H9 (cell line): Measurements from ENCODE around the gene HSPB1. TPM values are rescaled to one million over a fixed set of nuclear protein-coding genes. Genes with fewer than 3 reads are reported as not detected.

Experiments used
- DNase-seq: peaks from one replicate; pipeline ENCODE4 v3.0.0-alpha.2; 2017
- H2AFZ ChIP-seq: one replicate; pipeline ENCODE4 v1.6.1; 2013; ENCODE audit warnings: mild to moderate bottlenecking, low read length, control low read depth, moderate library complexity
- H2AK5ac ChIP-seq: 2 replicates; pipeline ENCODE4 v1.6.1; 2013; ENCODE audit warnings: low read length, control low read depth, mixed read lengths; ENCODE audit not compliant: insufficient read length
- H2BK120ac ChIP-seq: one replicate; pipeline ENCODE4 v1.6.1; 2013; ENCODE audit warnings: low read depth, mild to moderate bottlenecking, low read length, control low read depth, inconsistent platforms; ENCODE audit not compliant: poor library complexity, severe bottlenecking
- H2BK12ac ChIP-seq: 2 replicates; pipeline ENCODE4 v1.6.1; 2013; ENCODE audit warnings: low read length, control low read depth, mixed read lengths, low read depth; ENCODE audit not compliant: insufficient read length
- H2BK15ac ChIP-seq: 2 replicates; pipeline ENCODE4 v1.6.1; 2013; ENCODE audit warnings: low read depth, low read length, control low read depth
- H2BK20ac ChIP-seq: one replicate; pipeline ENCODE4 v1.6.1; 2013; ENCODE audit warnings: low read depth, mild to moderate bottlenecking, low read length, control low read depth, inconsistent platforms; ENCODE audit not compliant: poor library complexity, severe bottlenecking
- H2BK5ac ChIP-seq: 2 replicates; pipeline ENCODE4 v1.6.1; 2013; ENCODE audit warnings: low read length, control low read depth, mixed read lengths; ENCODE audit not compliant: insufficient read length
- H3K14ac ChIP-seq: 2 replicates; pipeline ENCODE4 v1.6.1; 2013; ENCODE audit warnings: low read length, control low read depth; ENCODE audit not compliant: insufficient read depth
- H3K18ac ChIP-seq: 2 replicates; pipeline ENCODE4 v1.6.1; 2013; ENCODE audit warnings: low read depth, mild to moderate bottlenecking, mixed read lengths, low read length, control low read depth; ENCODE audit not compliant: insufficient read length
- H3K23ac ChIP-seq: 2 replicates; pipeline ENCODE4 v1.6.1; 2013; ENCODE audit warnings: low read length, control low read depth, mixed read lengths, low read depth; ENCODE audit not compliant: insufficient read length
- H3K23me2 ChIP-seq: 2 replicates; pipeline ENCODE4 v1.6.1; 2013; ENCODE audit warnings: low read depth, mild to moderate bottlenecking, mixed read lengths, low read length, control low read depth; ENCODE audit not compliant: insufficient read length, poor library complexity, severe bottlenecking
- H3K27ac ChIP-seq: 2 replicates; pipeline ENCODE4 v1.5.1; 2013; ENCODE audit warnings: low read length, control low read depth, mixed read lengths, low read depth; ENCODE audit not compliant: insufficient read length
- H3K27me3 ChIP-seq: 2 replicates; pipeline ENCODE4 v1.6.1; 2013; ENCODE audit warnings: low read length, control low read depth, inconsistent platforms; ENCODE audit not compliant: insufficient read depth
- H3K4ac ChIP-seq: 2 replicates; pipeline ENCODE4 v1.6.1; 2013; ENCODE audit warnings: low read depth, mild to moderate bottlenecking, control low read depth, inconsistent platforms, low read length, moderate library complexity
- H3K4me1 ChIP-seq: 2 replicates; pipeline ENCODE4 v1.6.1; 2013; ENCODE audit warnings: low read length, control low read depth, inconsistent platforms; ENCODE audit not compliant: insufficient read depth
- H3K4me2 ChIP-seq: 2 replicates; pipeline ENCODE4 v1.6.1; 2013; ENCODE audit warnings: low read length, control low read depth, mixed read lengths; ENCODE audit not compliant: insufficient read length, insufficient read depth
- H3K56ac ChIP-seq: 2 replicates; pipeline ENCODE4 v1.6.1; 2013; ENCODE audit warnings: low read depth, mild to moderate bottlenecking, mixed read lengths, low read length, control low read depth; ENCODE audit not compliant: insufficient read length
- H3K79me1 ChIP-seq: 2 replicates; pipeline ENCODE4 v1.6.1; 2013; ENCODE audit warnings: low read depth, mild to moderate bottlenecking, moderate library complexity, low read length, control low read depth, inconsistent platforms; ENCODE audit not compliant: insufficient read depth, poor library complexity, severe bottlenecking
- H3K79me2 ChIP-seq: 2 replicates; pipeline ENCODE4 v1.6.1; 2013; ENCODE audit warnings: low read length, control low read depth, inconsistent platforms; ENCODE audit not compliant: insufficient read depth
- H3K9ac ChIP-seq: 2 replicates; pipeline ENCODE4 v1.6.1; 2013; ENCODE audit warnings: low read length, control low read depth, mixed read lengths; ENCODE audit not compliant: insufficient read length; ENCODE audit errors: extremely low read depth
- H3K9me3 ChIP-seq: one replicate; pipeline ENCODE4 v1.6.1; 2013; ENCODE audit warnings: low read depth, low read length, inconsistent platforms; ENCODE audit not compliant: control insufficient read depth
- H3T11ph ChIP-seq: one replicate; pipeline ENCODE4 v1.6.1; 2013; ENCODE audit warnings: mild to moderate bottlenecking, low read length, control low read depth, inconsistent platforms
- H4K20me1 ChIP-seq: one replicate; pipeline ENCODE4 v1.6.1; 2013; ENCODE audit not compliant: control insufficient read depth, insufficient read length, insufficient read depth
- H4K5ac ChIP-seq: 2 replicates; pipeline ENCODE4 v1.6.1; 2013; ENCODE audit warnings: low read depth, mild to moderate bottlenecking, mixed read lengths, low read length, control low read depth; ENCODE audit not compliant: insufficient read length
- H4K8ac ChIP-seq: replicated peaks from 2 replicates; pipeline ENCODE4 v1.6.1; 2013; ENCODE audit warnings: low read length, control low read depth, mixed read lengths, low read depth; ENCODE audit not compliant: insufficient read length
- H4K91ac ChIP-seq: 2 replicates; pipeline ENCODE4 v1.6.1; 2013; ENCODE audit warnings: low read depth, mild to moderate bottlenecking, moderate library complexity, mixed read lengths, low read length, control low read depth; ENCODE audit not compliant: insufficient read length
- H3K27ac Mint-ChIP-seq, 3 experiments: 2 replicates in 2 of 3; 3 replicates in 1 of 3; pipeline ENCODE4 v1.8.0; 2020 to 2021; ENCODE audit warnings: mixed read lengths in 3 of 3, mild to moderate bottlenecking in 1 of 3, moderate library complexity in 1 of 3
- H3K27me3 Mint-ChIP-seq: 2 replicates; pipeline ENCODE4 v1.8.0; 2021; ENCODE audit warnings: low read depth, mild to moderate bottlenecking, moderate library complexity, mixed read lengths
- H3K36me3 Mint-ChIP-seq, 3 experiments: 2 replicates in 2 of 3; 3 replicates in 1 of 3; pipeline ENCODE4 v1.8.0; 2020 to 2021; ENCODE audit warnings: low read depth in 3 of 3, mixed read lengths in 3 of 3; ENCODE audit not compliant: insufficient read depth in 1 of 3
- H3K4me1 Mint-ChIP-seq, 2 experiments: 2 replicates each; pipeline ENCODE4 v1.8.0; 2020; ENCODE audit warnings: mixed read lengths in 2 of 2
- H3K4me3 Mint-ChIP-seq, 2 experiments: 2 replicates in 1 of 2; 3 replicates in 1 of 2; pipeline ENCODE4 v1.8.0; 2020 to 2021; ENCODE audit warnings: mild to moderate bottlenecking in 2 of 2, mixed read lengths in 2 of 2, moderate library complexity in 1 of 2
- H3K9me3 Mint-ChIP-seq, 2 experiments: 2 replicates in 1 of 2; 3 replicates in 1 of 2; pipeline ENCODE4 v1.8.0; 2020; ENCODE audit warnings: mild to moderate bottlenecking in 2 of 2, mixed read lengths in 2 of 2, moderate library complexity in 1 of 2
- WGBS: extraction: QIAGEN DNeasy Blood & Tissue Kit; methylation state at CpG from one replicate; pipeline ENCODE4 v1.1.7; 2013; ENCODE audit warnings: missing lambda C conversion rate, low lambda C conversion rate, mixed read lengths; ENCODE audit not compliant: insufficient read length; ENCODE audit errors: extremely low coverage; 5-methylcytosine and 5-hydroxymethylcytosine counted together
- total RNA-seq: library from RNA; stranded (reverse); gene quantifications from 2 replicates; pipeline ENCODE4 v1.2.1, GENCODE V29; 2021
- TF ChIP-seq, protein P1 (sequence below): fragments of 200-600 bp; sonication (generic); conservative IDR thresholded peaks from 3 replicates; pipeline ENCODE4 v1.8.0; 2021; ENCODE audit warnings: antibody characterized with exemption, mild to moderate bottlenecking

Gene HSPB1
- total RNA-seq, 1 experiment from 2014 or later, result 186 TPM

DNA sequence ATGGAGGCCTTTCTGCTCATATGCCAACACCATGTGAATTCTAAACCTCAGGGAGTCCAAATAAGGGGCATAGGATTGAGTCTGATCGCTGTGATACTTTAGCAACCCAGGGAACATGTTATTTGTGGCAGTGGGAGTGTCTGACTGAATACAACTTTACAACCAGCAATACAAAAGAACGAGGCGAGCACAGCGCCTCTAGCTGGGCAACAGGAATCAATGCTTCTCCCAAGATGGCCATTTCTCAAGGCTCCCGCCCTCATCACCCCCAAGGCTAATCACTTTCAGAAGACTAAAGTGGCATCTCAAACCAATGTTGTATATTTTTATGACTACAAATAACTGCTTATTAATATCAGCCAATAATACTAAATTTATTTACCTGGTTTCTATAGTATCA lies 28.2 kb downstream of the HSPB1 start:
- Histone ChIP-seq H2BK20ac (no peak overlapping the region), H2AK5ac (no peak overlapping the region), H3K4ac (no peak overlapping the region), H4K20me1 (no peaks in the 10 kb centered on the region), H3K27ac (no peak overlapping the region), H3K79me1 (peaks cover 7% of the 10 kb centered on the region), H4K5ac (no peak overlapping the region), H3T11ph (no peak overlapping the region), H3K9me3 (no peaks in the 10 kb centered on the region), H3K18ac (no peak overlapping the region), H2BK5ac (no peak overlapping the region), H3K56ac (no peak overlapping the region), H3K4me2 (no peak overlapping the region), H3K27me3 (no peaks in the 10 kb centered on the region), H3K23ac (no peak overlapping the region), H3K4me1 (no peaks in the 10 kb centered on the region; the same call in 1 of the 2 replicates), H3K9ac (no peak overlapping the region), H3K14ac (no peak overlapping the region), H3K23me2 (no peaks in the 10 kb centered on the region), H2BK12ac (no peak overlapping the region), H2BK120ac (no peak overlapping the region), H2AFZ (no peak overlapping the region), H3K79me2 (peaks cover 43% of the 10 kb centered on the region; the same call in 1 of the 2 replicates), H2BK15ac (no peak overlapping the region), H4K8ac (no peak overlapping the region), H4K91ac (no peak overlapping the region)
- WGBS, result no CpG with 5 or more reads among the region's 5 CpGs
- peaks cover 37 to 67% (median 56%) of the 10 kb centered on the region in 3 experiments; a peak in 6 of 7 replicates for H3K36me3 Mint-ChIP-seq
- peak overlapping the region in 1 of 3 experiments; percentile 26; a peak in 2 of 7 replicates for H3K27ac Mint-ChIP-seq
- no peak overlapping the region for H3K4me3 Mint-ChIP-seq
- TF ChIP-seq, protein P1, sequence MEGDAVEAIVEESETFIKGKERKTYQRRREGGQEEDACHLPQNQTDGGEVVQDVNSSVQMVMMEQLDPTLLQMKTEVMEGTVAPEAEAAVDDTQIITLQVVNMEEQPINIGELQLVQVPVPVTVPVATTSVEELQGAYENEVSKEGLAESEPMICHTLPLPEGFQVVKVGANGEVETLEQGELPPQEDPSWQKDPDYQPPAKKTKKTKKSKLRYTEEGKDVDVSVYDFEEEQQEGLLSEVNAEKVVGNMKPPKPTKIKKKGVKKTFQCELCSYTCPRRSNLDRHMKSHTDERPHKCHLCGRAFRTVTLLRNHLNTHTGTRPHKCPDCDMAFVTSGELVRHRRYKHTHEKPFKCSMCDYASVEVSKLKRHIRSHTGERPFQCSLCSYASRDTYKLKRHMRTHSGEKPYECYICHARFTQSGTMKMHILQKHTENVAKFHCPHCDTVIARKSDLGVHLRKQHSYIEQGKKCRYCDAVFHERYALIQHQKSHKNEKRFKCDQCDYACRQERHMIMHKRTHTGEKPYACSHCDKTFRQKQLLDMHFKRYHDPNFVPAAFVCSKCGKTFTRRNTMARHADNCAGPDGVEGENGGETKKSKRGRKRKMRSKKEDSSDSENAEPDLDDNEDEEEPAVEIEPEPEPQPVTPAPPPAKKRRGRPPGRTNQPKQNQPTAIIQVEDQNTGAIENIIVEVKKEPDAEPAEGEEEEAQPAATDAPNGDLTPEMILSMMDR, result peak; percentile 46
- peaks cover 3 to 11% of the 10 kb centered on the region in 2 experiments; a peak in 2 of 4 replicates for H3K4me1 Mint-ChIP-seq
- H3K27me3 Mint-ChIP-seq, result no peaks in the 10 kb centered on the region
- H3K9me3 Mint-ChIP-seq, result no peaks in the 10 kb centered on the region
- DNase-seq, result no peak
